ENCODE results near the gene NKD1. TPM values are rescaled to one million over a fixed set of nuclear protein-coding genes. Genes with fewer than 3 reads are reported as not detected.

NKD1 gene
- total RNA-seq, 1 donor from 2014 or later = under 0.01 TPM

DNA sequence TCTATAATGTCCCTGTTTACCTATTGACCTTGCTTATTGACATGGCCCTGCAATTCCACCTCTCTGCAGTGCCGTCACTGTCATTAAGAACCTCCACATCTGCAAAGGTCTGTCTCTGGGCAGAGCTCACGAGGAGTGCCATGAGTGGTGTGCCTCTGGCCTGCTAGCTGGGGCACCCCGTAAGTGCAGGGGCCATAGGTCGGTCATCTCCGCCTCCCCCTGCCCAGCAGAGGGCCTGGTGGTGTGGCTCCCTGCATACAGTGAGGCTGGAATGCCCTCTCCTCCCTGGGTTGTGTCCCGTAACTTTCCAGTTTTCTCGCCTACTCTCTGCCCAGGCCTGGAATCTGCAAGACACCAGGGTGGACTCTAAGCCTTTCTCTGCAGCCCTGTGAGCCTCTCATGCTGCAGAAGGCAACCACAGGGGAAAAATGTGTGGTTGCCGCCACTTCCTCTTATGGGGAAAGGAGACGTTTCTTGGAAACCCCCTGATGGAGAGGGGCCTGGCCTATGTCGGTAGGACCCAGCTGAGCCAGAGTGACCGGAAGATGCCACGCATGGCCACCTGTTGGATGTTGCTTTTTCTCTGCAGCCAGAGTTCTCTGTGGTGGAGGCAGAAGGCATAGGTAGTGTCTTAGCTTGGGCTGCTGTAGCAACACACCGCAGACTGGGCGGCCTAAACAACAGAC is 135.6 kb downstream of the NKD1 start:
- no peaks in the 10 kb centered on the region for H3K36me3 ChIP-seq (ENCODE audit: control insufficient read depth, insufficient read depth, low read length)
- no peak overlapping the region for H3K4me3 ChIP-seq (ENCODE audit: low read depth, low read length)
- DNase-seq (ENCODE audit: low read depth) (no peak), FAIRE-seq (peak; percentile 23)
- TF ChIP-seq, protein P1, sequence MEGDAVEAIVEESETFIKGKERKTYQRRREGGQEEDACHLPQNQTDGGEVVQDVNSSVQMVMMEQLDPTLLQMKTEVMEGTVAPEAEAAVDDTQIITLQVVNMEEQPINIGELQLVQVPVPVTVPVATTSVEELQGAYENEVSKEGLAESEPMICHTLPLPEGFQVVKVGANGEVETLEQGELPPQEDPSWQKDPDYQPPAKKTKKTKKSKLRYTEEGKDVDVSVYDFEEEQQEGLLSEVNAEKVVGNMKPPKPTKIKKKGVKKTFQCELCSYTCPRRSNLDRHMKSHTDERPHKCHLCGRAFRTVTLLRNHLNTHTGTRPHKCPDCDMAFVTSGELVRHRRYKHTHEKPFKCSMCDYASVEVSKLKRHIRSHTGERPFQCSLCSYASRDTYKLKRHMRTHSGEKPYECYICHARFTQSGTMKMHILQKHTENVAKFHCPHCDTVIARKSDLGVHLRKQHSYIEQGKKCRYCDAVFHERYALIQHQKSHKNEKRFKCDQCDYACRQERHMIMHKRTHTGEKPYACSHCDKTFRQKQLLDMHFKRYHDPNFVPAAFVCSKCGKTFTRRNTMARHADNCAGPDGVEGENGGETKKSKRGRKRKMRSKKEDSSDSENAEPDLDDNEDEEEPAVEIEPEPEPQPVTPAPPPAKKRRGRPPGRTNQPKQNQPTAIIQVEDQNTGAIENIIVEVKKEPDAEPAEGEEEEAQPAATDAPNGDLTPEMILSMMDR (IDR thresholded peaks at IDR 0.05; ENCODE audit: insufficient read depth, low read length, severe bottlenecking) = no peak
- H3K27me3 ChIP-seq (ENCODE audit: control insufficient read depth, insufficient read depth, low read length) = no peaks in the 10 kb centered on the region

DNA sequence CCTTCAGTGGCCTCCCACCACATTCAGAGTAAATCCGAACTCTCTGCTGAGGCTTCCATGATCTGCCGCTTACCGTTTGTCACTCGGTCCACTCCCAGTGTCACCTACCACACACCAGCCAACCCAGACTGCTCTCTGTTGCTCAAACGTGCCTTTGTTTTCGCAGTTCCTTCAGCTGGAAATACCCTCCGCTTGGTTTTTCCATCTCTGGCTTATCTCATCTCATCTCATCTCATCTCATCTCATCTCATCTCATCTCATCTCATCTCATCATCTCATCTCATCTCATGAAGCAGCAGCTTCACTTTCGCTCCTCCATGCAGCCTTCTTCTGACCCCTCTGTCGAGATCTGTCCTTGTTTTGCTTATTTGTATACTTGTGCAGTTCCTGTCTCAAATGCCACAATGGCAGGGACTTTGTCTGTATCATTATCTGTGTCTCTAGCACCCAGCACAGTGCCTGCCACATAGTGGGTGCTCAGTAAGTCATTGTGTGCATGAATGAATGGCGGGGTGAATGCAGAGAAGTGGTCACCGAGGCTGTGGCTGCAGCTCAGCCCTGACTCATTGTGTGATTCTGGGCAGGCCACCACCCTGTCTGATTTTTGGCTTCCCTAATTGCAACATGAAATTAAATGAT is 136.7 kb downstream of the NKD1 start:
- no peak for DNase-seq (ENCODE audit: low read depth)
- no peak overlapping the region for H3K4me3 ChIP-seq (ENCODE audit: low read depth, low read length)
- no peaks in the 10 kb centered on the region for H3K36me3 ChIP-seq (ENCODE audit: control insufficient read depth, insufficient read depth, low read length)
- FAIRE-seq = no peak
- H3K27me3 ChIP-seq (ENCODE audit: control insufficient read depth, insufficient read depth, low read length) = no peaks in the 10 kb centered on the region
- TF ChIP-seq, protein P1 (IDR thresholded peaks at IDR 0.05; ENCODE audit: insufficient read depth, low read length, severe bottlenecking) = no peak

DNA sequence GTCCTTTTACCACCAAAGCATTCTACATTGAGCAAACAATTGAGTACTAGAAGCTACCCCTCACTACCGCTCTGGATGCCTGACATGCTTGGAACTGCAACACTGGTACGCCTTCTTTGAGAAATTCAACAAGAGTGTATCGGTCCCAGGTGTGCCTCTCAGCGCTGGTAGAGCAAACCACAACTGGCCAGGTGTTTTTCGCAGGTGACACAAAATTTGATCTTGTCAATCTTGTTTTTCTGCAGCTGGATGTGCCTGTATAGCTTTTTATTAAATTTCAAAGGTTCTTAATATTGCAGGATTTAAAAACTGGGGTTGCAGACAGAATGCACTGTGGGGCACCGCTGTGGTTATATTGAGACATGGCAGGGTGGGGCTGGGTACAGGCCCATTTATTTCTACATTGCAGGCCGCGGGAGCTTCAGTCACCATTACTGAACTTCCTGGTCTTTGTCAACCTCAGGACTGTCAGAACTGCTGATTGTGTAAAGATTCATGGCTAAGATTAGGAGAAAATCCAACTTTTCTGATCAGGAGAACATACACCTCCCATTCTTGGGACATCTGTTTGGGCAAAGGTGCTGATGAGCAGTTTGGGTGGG is 137.4 kb downstream of the NKD1 start:
- FAIRE-seq = peak; percentile 40

DNA sequence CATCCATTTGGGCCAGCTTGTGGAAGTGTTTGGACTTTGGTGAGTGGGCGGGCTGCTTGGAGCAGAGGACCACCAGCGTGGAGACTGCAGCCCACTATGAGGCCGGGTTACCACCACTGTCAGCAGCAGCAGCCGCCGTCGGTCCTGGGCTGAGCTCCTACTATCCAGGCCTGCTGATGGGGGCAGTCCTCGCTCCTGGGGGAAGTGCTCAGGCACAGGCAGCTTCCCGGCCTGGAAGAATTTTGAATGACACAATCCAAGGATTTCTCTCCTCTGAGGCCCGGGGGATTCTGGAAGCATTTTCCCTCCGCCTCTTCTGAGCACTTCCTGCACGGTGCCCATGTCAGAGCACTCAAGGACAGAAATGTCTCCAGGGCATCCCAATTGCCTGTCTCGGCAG is 139.9 kb downstream of the NKD1 start:
- DNase-seq (ENCODE audit: low read depth) (no peak), FAIRE-seq (no peak)
- Histone ChIP-seq H3K4me3 (ENCODE audit: low read depth, low read length) (no peak overlapping the region), H3K36me3 (ENCODE audit: control insufficient read depth, insufficient read depth, low read length) (no peaks in the 10 kb centered on the region), H3K27me3 (ENCODE audit: control insufficient read depth, insufficient read depth, low read length) (no peaks in the 10 kb centered on the region)
- TF ChIP-seq, protein P1 (IDR thresholded peaks at IDR 0.05; ENCODE audit: insufficient read depth, low read length, severe bottlenecking) = no peak

More for the DNA sequence above, 137.4 kb downstream of the NKD1 start:
- no peak for DNase-seq (ENCODE audit: low read depth)
- no peaks in the 10 kb centered on the region for H3K27me3 ChIP-seq (ENCODE audit: control insufficient read depth, insufficient read depth, low read length)
- TF ChIP-seq, protein P1 (IDR thresholded peaks at IDR 0.05; ENCODE audit: insufficient read depth, low read length, severe bottlenecking) = no peak
- no peak overlapping the region for H3K4me3 ChIP-seq (ENCODE audit: low read depth, low read length)
- no peaks in the 10 kb centered on the region for H3K36me3 ChIP-seq (ENCODE audit: control insufficient read depth, insufficient read depth, low read length)

DNA sequence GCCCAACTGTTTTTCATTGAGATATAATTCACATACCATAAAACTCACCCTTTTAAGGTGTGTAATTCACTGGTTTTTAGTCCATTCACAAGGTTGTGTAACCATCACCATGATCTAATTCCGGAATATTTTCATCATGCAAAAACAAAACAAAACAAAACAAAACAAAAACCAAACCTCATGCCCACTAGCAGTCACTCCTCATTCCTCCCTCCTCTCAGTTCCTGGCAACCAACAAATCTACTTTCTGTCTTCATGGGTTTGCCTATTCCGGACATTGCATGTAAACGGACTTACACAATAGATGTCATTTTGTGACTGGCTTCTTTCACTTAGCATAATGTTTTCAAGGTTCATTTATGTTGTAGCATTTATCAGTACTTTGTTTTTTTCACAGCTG is 140.7 kb downstream of the NKD1 start:
- FAIRE-seq (no peak), DNase-seq (ENCODE audit: low read depth) (no peak)
- Histone ChIP-seq H3K4me3 (ENCODE audit: low read depth, low read length) (no peak overlapping the region), H3K27me3 (ENCODE audit: control insufficient read depth, insufficient read depth, low read length) (no peaks in the 10 kb centered on the region), H3K36me3 (ENCODE audit: control insufficient read depth, insufficient read depth, low read length) (no peaks in the 10 kb centered on the region)
- TF ChIP-seq, protein P1 (IDR thresholded peaks at IDR 0.05; ENCODE audit: insufficient read depth, low read length, severe bottlenecking) = no peak

Measured in bronchial epithelial cell (primary cell).